D721Med (cell line): ENCODE data around the gene MTG2.
A peak's percentile ranks its signal among the peaks of the same experiment; 100 is the strongest.

Source experiments
- DNase-seq: peaks from one replicate; pipeline ENCODE4 v3.0.0; 2011; ENCODE audit warnings: low spot score; ENCODE audit not compliant: insufficient read length
- FAIRE-seq: peaks from 2 replicates; lab custom pipeline; 2011; peaks lifted over from hg19 to GRCh38; lab: Jason Lieb, UNC
- TF ChIP-seq, protein P1 (sequence below): IDR thresholded peaks from 2 replicates; pipeline ENCODE4 v1.5.1; 2012; ENCODE audit warnings: mild to moderate bottlenecking, control low read depth; ENCODE audit not compliant: insufficient read depth; ENCODE audit errors: missing control alignments

MTG2 gene, protein sequence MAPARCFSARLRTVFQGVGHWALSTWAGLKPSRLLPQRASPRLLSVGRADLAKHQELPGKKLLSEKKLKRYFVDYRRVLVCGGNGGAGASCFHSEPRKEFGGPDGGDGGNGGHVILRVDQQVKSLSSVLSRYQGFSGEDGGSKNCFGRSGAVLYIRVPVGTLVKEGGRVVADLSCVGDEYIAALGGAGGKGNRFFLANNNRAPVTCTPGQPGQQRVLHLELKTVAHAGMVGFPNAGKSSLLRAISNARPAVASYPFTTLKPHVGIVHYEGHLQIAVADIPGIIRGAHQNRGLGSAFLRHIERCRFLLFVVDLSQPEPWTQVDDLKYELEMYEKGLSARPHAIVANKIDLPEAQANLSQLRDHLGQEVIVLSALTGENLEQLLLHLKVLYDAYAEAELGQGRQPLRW

DNA sequence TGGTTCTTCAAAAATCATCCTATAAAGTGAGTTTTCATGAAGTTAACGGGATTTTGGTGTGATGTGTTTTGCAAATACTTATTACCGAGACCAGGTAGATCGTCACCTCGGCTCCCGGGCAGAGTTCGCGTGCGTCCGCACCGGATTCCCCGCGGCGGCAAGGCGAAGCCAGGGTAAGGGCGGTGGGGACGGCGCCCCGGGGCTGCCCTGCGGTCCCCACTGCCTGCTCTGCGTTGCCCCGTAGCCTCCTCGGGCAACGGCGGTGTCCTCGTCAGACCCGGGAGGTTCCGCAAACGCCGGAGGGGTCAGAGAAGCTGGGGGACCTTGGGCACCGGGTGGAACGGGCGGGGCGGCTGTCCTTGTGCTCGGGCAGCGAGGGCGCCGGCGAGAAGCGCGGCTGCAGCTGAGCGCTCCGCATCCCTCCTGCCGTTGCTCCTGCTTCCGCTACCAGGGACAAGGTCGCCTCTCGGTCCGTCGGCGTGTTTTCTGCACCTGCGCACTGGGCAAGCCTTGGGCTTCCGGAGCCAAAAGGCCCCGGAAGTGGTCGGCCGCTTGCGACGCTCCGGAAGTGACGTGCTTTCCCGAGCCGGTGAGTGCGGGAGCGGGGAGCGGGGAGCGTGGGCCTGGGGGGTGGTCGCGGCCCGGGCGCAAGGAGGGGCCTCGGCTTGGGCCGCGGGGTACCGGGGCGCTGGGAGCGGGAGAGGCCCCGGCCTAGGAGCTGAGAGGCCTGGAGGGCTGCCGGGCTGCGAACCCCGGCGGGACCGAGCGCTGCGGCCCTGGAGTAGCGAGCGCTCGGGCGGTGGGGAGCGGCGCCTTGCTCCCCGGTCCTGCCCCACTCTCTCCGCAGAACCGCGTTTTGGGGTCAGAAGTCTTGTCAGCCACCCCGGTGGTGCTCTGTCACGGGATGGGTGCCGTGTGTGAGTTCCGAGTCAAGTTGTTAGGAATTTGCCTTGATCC lies at the start of gene MTG2:
Gene MTG2, plus strand, starts transcription at position 560 of the 957 bp plus-strand sequence. CDS start 10,393 bp downstream, outside the sequence.
- FAIRE-seq: no peak
- TF ChIP-seq, protein P1, sequence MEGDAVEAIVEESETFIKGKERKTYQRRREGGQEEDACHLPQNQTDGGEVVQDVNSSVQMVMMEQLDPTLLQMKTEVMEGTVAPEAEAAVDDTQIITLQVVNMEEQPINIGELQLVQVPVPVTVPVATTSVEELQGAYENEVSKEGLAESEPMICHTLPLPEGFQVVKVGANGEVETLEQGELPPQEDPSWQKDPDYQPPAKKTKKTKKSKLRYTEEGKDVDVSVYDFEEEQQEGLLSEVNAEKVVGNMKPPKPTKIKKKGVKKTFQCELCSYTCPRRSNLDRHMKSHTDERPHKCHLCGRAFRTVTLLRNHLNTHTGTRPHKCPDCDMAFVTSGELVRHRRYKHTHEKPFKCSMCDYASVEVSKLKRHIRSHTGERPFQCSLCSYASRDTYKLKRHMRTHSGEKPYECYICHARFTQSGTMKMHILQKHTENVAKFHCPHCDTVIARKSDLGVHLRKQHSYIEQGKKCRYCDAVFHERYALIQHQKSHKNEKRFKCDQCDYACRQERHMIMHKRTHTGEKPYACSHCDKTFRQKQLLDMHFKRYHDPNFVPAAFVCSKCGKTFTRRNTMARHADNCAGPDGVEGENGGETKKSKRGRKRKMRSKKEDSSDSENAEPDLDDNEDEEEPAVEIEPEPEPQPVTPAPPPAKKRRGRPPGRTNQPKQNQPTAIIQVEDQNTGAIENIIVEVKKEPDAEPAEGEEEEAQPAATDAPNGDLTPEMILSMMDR: no peak
- DNase-seq: peak; percentile 98

DNA sequence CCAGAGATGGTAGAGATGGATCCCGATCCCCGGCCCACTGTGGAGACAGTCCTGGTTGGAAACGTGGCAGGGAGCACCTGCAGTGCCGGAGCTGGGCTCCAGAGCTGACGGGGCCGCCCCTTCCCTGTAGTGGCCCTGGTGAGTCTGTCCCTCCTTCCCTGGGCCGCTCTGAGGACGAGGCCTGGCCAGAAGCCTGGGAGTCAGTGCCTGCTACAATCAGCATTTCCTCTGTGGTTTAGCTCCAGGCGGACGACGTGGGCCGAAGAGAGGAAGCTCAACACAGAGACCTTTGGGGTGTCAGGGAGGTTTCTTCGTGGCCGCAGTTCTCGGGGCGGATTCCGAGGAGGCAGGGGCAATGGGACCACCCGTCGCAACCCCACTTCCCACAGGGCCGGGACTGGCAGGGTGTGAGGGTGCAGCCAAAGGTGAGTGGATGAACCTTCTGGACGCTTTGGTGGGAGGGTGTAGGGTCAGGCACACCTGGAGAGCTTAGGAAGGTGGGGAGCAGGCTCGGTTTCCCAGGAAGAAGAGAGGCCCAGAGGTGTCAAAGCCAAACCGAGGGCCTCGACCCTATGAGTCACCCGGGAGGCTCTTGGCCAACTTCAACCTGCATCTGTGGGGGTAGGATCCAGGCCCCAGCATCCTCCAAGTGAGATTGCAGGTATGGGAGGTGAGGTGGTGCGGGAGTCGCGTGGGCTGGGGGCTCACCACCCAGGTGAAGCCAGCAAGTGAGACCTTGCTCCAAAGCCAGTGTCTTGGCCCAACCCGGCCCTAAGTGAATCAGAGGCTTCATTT lies 49.6 kb upstream of the MTG2 start:
- FAIRE-seq (no peak), DNase-seq (no peak)
- TF ChIP-seq, protein P1: no peak

DNA sequence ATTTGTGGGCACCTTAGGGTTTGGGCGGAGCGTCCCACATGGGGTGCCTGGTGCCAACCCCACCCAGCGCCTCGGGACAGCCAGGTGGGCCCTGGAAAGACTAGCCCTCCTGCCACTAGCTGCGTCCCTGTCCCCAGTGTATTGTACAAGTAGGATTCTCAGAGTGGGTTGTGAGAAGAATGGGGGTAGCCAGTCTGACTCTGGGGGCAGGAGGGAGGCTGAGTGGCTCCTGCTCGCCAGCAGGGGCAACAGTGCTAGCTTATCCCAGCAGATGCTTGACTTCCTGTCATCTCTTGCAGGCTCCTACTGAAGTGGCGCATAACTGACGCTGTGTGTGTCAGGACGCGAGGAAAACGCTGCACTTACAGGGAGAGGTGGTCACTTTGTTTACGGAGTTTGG lies 49.0 kb upstream of the MTG2 start:
- TF ChIP-seq, protein P1: no peak
- FAIRE-seq (no peak), DNase-seq (no peak)

DNA sequence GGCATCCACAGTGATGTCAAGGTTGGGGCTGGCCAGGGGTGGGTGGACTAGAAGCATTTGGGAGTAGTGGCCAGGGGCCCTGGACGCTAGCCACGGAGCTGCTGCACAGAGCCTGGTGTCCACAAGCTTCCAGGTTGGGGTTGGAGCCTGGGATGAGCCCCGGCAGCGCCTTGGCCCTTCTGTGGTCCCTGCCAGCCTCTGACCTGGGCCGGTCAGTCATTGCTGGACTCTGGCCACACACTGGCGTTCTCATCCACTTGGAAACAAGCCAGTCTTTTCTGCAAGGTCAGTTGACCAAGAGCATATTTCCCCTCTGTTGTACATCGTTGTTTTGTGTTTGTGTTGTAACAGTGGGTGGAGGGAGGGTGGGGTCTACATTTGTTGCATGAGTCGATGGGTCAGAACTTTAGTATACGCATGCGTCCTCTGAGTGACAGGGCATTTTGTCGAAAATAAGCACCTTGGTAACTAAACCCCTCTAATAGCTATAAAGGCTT lies 48.0 kb upstream of the MTG2 start:
- FAIRE-seq (no peak), DNase-seq (no peak)
- TF ChIP-seq, protein P1: no peak

DNA sequence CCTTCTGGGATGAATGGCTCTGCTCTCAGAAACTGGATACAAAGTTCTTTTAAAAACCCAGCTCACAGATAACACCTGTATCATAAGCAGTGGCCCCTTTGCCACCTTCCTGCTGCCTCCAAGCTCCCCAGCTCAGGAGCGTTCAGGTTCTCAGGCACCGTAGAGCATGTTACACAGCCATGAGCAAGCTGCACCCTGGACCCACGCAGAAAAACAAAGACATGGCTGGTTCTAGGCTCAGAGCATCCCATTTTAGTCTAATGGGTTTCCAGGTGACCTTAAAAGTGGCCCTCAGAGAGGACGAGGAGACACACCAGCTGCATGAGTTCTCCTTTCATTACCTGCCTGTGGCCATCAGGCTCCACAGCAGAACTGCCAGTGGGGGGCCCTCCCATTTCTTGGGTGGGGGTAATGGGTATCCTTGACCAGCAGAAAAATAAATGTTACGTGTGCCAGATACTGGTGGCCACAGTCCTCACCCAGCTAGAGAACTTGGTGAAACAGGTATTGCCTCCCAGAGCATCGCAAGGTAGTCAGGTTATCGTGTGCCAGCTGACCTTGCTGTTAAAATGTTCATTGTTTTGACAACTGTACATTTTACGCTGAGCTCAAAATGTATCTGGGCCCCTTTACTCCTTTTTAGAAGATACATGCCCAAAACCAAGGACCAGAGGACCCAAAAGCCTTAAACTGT lies 47.1 kb upstream of the MTG2 start:
- no peak for FAIRE-seq
- no peak for DNase-seq
- TF ChIP-seq, protein P1: no peak

DNA sequence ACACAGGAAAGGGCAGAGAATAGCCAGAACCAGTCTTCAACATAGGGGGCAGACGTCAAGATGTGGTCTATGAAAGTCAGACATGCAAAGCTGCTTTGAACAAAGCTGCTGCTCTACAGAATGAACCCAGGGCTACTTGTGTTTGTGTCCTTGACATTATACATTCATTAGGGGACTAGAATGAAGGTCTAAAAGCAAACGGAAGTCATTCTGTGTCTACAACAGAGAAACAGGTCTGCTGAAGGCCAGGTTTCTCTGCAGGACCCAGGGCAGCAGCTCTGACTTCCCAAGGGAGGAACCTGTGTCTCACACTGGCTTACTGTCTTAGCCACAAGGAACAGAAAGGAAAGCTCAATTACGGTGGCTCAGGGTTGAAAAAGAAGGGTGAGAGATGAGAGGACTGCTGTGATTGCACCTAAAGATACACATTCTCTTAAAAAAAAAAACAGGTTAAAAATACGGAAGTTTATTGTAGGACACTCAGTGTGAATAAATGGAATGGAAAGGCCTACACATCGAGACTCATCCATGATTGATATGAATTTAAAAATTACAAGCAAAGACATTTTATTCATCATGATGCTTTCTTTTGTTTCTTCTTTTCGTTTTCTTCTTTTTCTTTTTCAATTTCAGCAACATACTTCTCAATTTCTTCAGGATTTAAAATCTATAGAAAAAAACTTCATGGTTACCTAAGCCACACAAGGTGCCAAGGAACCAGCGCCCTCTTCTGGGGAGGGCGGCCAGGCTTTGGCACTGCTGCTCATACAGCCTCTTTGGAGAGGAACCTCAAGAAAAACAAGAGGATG lies 46.3 kb upstream of the MTG2 start:
- FAIRE-seq (no peak), DNase-seq (peak; percentile 62)
- TF ChIP-seq, protein P1: peak; percentile 83
